HG03095 (cell line): ENCODE results near the gene GSG1L2.

Experiments
- ATAC-seq: cut with Tn5 transposase; IDR thresholded peaks from one replicate; pipeline ENCODE4 v1.9.1; 2021; ENCODE audit warnings: moderate library complexity; ENCODE audit not compliant: unreplicated experiment

The GSG1L2 gene

DNA sequence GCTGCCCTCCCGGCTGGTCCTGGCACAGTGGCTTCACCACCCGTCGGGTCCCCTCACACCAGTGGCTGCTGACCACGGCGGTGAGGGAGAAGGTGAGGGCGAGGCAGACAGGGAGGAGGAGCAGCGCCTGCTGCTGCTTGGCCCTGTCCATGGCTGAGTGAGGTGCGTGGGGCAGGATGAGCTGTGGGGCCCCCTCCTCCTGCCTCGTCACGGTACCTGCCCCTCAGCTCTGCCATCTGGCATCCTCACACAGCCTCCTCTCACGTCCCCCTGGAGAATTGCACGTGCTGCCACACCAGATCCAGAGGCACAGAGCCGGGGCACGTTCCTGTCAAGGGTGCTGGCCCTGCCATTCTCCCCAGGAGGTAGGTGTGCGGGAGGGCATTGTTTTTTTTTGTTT, at the start of gene GSG1L2:
Gene GSG1L2 (minus strand): TSS at position 159 of the 400 bp plus-strand sequence. CDS start 8 bp downstream, at position 151.
- ATAC-seq: no peak

DNA sequence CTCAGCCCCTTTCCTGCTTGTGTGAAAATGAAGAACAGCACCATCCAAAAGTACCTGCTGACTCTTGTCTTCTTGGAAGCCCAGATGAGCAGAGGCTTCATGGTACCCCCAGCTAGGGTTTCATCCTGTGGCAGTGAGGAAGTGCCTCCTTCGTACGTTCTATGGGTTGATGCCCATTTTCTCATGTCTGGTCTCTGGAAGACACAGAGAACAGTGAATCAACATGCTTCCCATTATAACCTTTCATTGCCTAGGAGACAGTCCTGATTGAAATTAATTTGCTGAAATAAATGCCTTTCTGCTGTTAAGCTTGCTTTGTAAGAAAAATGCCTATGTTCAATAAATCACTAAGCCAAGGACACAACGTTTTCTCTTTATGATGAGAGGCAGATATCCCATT, 46.7 kb upstream of the GSG1L2 start:
- no peak for ATAC-seq

DNA sequence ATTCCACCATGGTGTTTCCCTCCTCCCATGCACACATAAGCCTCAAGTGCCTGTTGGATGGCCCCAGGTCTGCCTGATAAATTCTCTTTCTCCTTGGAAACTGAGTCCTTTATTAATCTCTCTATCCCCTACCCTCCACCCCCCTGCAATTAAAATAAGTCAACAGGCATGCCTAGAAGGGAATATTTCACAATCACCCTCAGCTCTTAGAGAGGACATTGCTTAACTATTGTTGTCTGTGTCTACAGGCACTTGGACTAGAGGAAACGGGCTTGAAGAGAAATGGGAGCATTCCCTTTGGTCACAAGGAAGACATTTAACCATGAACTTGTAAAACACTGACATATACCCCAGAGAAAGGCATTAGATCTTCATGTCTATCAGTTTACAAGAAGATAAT, 43.7 kb upstream of the GSG1L2 start:
- no peak for ATAC-seq

DNA sequence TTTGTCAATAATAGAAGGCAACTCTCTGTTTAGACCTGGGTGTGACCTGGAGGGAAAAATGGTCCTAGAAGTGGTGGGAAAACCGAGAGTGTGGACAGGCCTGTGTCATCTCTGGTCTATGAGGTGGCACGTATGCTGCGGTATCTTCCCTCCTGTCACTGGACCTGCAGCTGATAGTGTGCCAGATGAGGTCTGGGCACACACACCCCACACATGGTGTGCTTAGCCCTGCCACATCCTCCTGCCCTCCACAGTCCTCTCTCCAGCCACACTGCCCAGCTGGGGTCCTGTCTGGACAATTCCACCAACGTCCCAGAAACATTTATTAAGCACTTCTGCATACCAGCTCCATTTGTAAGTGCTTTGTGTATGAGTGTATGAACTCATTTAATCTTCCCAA, 41.1 kb upstream of the GSG1L2 start:
- no peak for ATAC-seq

GRCh38 chr17:9862220-9862619, 40.3 kb upstream of the GSG1L2 start:
- no peak for ATAC-seq

DNA sequence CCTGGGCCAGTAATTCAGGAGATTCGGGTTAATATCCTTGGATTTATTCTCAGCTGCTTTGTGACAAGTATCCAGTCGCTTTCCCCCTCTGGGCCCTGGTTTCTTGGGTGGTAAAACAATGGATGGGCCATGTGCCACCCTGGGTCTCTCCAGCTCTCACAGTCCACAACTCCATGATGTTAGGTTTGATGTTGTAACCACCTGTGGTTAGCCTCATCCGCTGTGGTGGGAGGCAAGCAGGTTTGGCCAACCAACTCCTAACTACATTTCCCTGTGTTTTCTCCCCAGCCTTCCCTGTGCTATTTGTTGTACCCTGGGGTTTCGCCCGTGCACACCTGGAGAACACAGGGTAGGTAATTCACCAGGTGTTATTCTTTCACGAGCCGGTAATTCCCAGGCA, 39.0 kb upstream of the GSG1L2 start:
- no peak for ATAC-seq

DNA sequence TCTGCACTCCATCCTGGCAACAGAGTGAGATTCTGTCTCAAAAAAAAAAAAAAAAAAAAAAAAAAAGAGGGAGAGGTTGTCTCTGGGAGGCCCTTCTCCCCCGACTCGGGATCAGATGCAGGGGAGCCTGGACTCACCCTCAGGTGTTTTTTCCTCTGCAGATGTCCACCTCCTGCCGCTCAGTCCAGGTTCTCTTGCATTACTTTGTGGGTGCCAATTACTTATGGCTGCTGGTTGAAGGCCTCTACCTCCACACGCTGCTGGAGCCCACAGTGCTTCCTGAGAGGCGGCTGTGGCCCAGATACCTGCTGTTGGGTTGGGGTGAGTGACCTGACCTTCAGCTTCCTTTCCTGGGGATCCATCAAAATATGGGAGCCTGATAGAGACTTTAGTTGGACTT, 37.9 kb upstream of the GSG1L2 start:
- ATAC-seq: no peak

GRCh38 chr17:9855036-9855435, 33.2 kb upstream of the GSG1L2 start:
- ATAC-seq: no peak

DNA sequence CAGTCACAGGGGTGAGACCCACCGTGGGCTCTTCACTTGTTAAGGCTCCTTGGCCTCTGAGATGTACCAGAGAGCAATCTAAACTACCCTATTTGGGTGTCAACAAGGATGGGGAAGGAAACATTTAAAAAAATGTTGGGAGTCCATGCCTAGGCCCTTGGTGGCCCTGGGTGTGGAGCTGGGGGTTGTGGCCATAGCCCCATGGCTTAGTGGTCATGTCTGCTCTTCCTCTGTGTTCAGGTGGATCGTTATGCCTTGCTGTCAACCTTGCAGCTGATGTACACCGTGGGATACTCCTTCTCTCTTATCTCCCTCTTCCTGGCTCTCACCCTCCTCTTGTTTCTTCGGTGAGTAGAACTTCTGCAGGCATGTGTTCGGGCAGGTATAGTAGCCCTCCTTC, 32.4 kb upstream of the GSG1L2 start:
- ATAC-seq: no peak

DNA sequence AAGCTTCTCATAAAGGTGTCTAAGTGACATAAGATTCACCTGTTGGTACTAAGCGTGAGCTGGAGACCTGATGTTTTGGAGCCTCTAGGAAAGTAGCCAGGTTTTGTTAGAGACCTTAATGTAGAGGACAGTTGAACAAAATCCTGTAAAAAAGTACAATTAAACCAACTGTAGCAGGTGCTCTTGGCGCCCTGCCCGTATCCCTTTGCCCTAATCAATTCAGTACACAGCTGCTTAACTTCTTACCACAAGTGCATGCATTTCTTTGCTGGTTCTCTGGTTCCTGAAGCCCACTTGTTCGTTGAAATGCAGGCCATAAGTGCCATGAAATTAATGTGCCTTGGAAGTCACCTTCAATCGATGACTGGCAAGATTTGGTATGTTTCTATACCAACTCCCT, 28.3 kb upstream of the GSG1L2 start:
- ATAC-seq: no peak

DNA sequence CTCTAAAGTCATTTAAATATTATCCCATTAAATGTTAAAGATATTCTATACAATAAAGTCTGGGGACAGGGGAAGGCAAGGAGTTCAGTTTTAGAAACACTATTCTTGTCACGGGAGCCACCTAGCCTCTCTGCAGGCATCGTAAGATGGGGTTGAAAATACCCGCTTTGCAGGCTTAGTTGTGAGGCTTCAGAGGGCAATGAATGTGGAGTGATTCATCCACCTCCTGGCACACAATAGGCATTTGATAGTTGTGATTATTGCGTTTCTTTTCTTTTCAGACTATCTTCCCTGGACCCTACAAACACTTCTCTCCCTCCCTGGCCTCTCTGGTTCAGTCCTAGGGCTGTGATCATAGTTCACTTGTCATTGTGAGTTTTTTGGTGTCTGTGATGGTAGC, 23.4 kb upstream of the GSG1L2 start:
- ATAC-seq: no peak

DNA sequence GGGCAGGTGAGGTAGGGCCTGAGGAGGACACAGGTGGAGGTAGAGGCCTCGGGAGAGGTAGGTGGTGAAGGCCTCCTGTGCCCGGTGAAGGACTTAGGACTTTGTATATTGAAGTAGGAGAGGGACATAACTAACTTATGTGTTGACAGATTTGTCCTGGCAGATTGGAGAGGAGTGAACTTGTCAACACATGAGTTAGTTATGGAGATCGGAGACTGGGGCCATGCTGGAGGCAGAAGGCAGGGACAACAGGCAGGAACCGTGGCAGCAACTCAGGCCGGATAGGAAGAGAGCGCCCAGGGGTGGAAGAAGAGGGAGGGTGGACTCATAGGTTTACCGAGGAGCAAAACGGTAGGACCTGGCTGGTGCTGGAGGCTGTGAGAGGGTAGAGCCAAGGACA, 22.3 kb upstream of the GSG1L2 start:
- ATAC-seq: no peak

DNA sequence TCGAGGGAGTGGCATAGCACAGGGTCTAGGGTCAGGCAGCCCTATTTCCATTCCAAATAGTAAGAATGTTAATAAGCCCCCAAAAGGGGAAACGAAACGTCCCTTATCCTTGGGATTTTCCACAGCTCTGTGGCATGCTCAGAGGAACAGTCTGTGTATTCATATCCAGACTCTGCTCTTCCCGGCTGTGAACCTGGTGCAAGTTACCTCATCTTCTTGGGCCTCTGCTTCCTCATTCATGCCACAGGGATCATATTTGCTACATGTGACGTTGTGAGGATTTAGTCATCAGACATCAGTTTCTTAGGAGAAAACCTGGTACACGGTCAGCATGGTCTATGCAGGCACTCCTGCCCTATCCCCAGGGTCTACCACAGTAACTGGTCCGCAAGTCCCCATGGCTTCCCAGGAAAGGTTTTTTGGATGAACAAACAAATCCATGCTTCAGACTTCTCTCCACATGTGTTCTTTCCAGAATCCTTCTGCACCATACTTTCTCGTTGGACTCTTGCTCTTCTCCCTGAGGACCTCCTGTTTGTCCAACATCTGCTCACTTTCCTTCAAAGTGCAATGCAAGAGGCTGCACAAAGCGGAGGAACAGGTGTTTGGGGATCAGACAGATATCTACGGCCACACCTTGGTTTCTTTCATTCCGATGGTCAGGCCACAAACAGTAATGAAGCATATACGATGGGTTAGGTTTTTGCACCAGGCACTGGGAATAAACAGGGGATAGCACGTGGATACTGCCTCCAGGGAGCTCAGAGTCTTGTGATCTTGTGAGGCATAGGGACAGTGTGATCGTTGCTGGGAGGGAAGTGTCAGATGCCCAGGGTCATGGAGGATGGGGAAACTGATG, 21.5 kb upstream of the GSG1L2 start:
- ATAC-seq: no peak

GRCh38 chr17:9842057-9842758, 20.3 kb upstream of the GSG1L2 start:
- no peak for ATAC-seq

DNA sequence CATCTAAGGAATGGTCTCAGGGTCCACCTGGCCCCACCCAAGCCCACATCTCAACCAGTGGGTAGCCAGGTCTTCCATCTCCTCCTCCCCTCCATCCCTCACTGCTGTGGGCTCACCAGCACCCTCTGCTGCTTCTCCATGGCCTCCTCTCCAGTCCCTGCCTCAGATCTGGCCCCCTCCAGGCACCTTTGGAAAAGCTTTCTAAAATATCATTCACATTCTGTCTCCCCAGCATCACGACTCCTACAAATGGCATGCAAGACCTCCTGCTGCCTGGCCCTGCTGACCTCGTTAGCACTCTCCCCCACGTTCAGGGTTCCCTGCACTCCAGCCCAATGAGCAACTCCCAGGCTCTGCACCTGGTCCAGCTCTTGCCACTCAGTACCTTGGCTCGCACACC, 17.6 kb upstream of the GSG1L2 start:
- ATAC-seq: no peak

GRCh38 chr17:9837551-9838471, 15.9 kb upstream of the GSG1L2 start:
- ATAC-seq: no peak

GRCh38 chr17:9833922-9834321, 12.0 kb upstream of the GSG1L2 start:
- ATAC-seq: no peak

DNA sequence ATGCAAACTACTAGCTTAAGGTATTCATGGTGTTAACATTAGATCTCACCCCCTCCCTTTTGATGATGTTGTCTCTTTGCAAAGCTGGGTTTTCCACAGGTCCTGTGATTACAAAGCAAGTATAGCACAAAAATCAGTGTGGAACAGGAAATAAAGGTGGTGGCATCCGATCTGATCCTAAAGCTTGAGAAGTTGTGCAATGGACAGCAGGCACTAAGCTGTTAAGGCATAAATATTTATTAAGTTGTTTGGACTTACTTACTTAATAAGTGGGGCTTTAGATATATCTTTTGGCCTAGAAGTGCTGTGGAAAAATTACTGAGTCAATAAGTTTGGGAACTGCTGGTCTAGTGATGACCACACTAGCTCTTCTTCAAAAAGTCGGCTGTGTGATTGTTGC, 8.8 kb upstream of the GSG1L2 start:
- no peak for ATAC-seq

- ATAC-seq: no peak
Observed at GRCh38 chr17:9829343-9829742, 7.5 kb upstream of the GSG1L2 start.

GRCh38 chr17:9828296-9829295, 6.7 kb upstream of the GSG1L2 start:
- ATAC-seq: no peak
